ENCODE measurements around the gene KIF19.

Gene KIF19

GRCh38 chr17:74380086-74380958 is 54.3 kb downstream of the KIF19 start:
- no peak for TF ChIP-seq POU6F1 (CRISPR knock-in tag; IDR thresholded peaks at IDR 0.05; ENCODE audit: borderline replicate concordance, low read depth)
- no peak for TF ChIP-seq TCF4 (CRISPR knock-in tag; IDR thresholded peaks at IDR 0.05; ENCODE audit: borderline replicate concordance)
- TF ChIP-seq PPARA (CRISPR knock-in tag; IDR thresholded peaks at IDR 0.05; ENCODE audit: borderline replicate concordance) = no peak
- no peak for TF ChIP-seq SNAI2 (CRISPR knock-in tag; IDR thresholded peaks at IDR 0.05)
- TF ChIP-seq CSRNP3 (CRISPR knock-in tag; IDR thresholded peaks at IDR 0.05) = no peak
- no peak for TF ChIP-seq CSDC2 (CRISPR knock-in tag; IDR thresholded peaks at IDR 0.05)
- no peak for TF ChIP-seq GLIS3 (CRISPR knock-in tag; IDR thresholded peaks at IDR 0.05)
- TF ChIP-seq ARNTL (CRISPR knock-in tag; IDR thresholded peaks at IDR 0.05; ENCODE audit: borderline replicate concordance, low read depth) = no peak
- TF ChIP-seq PATZ1 (CRISPR knock-in tag; IDR thresholded peaks at IDR 0.05; ENCODE audit: borderline replicate concordance) = no peak
- TF ChIP-seq TSHZ2 (CRISPR knock-in tag; IDR thresholded peaks at IDR 0.05) = no peak
- TF ChIP-seq CREB5 (CRISPR knock-in tag; IDR thresholded peaks at IDR 0.05; ENCODE audit: low read depth) = no peak
- no peak for TF ChIP-seq ZNF70 (CRISPR knock-in tag; IDR thresholded peaks at IDR 0.05)
- TF ChIP-seq ZNF8 (CRISPR knock-in tag; IDR thresholded peaks at IDR 0.05) = no peak
- TF ChIP-seq ISL1 (CRISPR knock-in tag; IDR thresholded peaks at IDR 0.05) = no peak
- TF ChIP-seq BACH2 (CRISPR knock-in tag; IDR thresholded peaks at IDR 0.05; ENCODE audit: borderline replicate concordance) = no peak
- ATAC-seq = no peak

- TF ChIP-seq CREB5 (CRISPR knock-in tag; IDR thresholded peaks at IDR 0.05; ENCODE audit: low read depth) (no peak), ARNTL (CRISPR knock-in tag; IDR thresholded peaks at IDR 0.05; ENCODE audit: borderline replicate concordance, low read depth) (no peak), ZFP30 (CRISPR knock-in tag; IDR thresholded peaks at IDR 0.05) (no peak), ZC3H10 (CRISPR knock-in tag; IDR thresholded peaks at IDR 0.05) (no peak), TOX (CRISPR knock-in tag; IDR thresholded peaks at IDR 0.05; ENCODE audit: borderline replicate concordance) (no peak), ISL1 (CRISPR knock-in tag; IDR thresholded peaks at IDR 0.05) (no peak), CSDC2 (CRISPR knock-in tag; IDR thresholded peaks at IDR 0.05) (no peak), OSR1 (CRISPR knock-in tag; IDR thresholded peaks at IDR 0.05) (no peak), GLIS3 (CRISPR knock-in tag; IDR thresholded peaks at IDR 0.05) (no peak), ZNF565 (CRISPR knock-in tag; conservative IDR thresholded peaks at IDR 0.05; ENCODE audit: low read depth) (no peak)
These were observed 55.2 kb downstream of the KIF19 start for GRCh38 chr17:74380959-74381808.

More at GRCh38 chr17:74380959-74381808, 55.2 kb downstream of the KIF19 start:
- no peak for ATAC-seq
